Suppressor macrophage treated with lipopolysaccharide for 4 hours (primary cell): ENCODE measurements around the gene CLSTN2.

Source experiments
- DNase-seq: peaks from one replicate; pipeline ENCODE4 v3.0.0-alpha.2; 2020

CLSTN2 gene

GRCh38 chr3:140358686-140359085, 423.7 kb downstream of the CLSTN2 start:
- no peak for DNase-seq

DNA sequence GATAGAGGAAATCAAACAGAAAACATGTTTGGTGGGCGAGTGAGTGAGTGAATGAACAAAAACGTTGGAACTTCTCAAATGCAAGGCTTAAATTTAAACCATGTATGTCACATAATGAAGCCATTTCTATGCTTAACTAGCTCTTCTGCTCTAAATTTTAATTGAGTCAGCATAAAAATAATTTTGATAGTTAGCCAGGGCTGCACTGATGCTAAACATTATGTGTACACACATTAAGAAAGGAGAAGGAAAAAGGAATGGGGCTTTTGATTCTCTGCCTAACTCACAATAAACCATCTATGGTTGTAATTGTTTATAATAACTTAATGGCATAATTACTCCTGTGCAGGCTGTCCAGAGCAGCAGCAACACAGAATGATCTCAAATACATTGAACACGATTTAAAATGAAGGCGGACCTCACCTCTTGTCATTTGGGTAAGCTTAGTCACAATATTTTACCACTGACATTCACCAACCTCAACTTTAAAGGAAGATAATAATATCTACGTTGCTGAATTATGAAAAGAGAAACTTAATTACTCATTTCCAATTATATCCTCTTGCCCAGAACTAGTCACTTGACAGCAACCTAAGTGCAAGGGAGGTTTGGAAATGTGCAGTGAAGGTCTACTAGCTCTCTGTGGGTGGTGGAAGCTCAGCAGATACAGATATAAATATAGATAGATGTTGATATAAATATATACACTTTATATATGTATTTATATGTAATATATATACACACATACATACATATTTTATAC, 424.4 kb downstream of the CLSTN2 start:
- no peak for DNase-seq

DNA sequence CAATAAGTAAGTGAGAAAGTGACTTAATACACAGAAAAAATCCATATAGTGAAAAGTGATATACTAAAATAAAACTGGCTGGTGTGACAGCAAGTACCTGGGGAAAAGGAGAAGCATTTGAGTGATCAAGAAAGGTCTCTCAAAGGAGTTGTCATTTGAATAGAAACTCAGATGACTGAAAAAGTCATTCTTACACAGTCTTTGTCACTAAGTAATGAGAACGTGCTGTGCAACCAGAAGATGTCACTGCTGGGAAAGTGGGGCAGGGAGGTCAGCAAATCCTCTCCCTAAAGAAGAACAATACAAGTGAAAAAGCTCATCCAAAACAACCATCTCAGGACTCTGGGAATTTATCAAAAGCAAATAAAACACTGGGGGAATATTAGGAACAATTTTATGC, 425.3 kb downstream of the CLSTN2 start:
- DNase-seq, result no peak

- DNase-seq, result no peak
Observed at GRCh38 chr3:140363801-140364200, 428.8 kb downstream of the CLSTN2 start.

DNA sequence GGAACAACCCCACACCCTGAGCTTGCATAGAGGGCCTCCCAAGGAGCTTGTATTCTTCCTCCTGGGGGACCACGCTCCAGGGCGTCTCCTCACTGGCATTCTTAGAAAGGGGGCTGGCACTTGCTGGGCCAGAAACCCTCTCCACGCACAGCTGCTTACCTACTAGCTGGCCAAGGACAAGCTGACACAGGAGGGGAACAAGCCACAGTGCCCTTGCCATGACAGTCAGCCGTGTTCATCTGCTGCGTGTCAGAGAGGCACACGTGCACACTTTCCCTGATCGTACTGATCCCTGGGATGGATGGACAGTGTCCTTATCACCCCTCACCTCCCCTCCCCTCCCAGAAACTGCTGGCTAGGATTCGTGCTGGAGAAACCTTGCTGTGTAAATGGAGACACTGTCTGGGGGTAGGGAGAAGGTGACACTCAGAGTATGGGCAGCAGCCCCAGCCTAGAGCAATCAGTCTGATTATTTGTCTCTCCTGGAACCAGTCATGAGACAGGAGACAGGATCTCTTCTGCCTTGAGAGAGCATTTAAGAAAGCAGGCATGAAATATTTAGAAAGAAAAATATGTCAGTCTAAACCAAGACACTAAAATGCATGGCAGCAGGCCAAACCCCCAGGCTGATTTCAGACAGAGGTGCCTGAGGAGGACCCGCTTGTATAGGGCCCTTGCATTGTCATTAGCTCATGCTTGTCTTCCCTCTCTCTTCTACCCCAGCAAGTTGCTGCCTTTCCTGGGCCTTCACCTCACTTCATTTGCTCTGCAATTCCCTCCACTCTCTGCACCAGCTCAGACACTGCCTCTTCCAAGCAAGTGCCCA, 431.1 kb downstream of the CLSTN2 start:
- no peak for DNase-seq

- no peak for DNase-seq
Observed at GRCh38 chr3:140368223-140368811, 433.3 kb downstream of the CLSTN2 start.

DNA sequence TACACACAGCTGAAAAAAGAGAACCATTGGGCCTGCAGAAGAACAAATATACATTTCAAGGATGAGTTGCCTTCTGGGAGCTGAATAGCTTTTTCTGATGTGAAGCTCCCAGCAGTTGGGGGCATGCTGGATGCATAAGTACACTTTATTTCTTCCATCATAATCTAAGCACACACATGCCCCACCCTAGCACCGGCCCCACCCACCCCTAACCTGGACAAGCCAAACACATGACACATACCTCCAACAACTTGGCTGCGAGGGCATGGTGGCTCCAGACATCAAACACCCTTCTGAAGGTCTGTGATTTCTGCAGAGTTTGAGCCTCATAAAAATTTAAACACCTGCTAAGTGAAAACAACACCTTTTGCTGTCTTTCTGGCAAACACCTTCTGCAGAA, 435.7 kb downstream of the CLSTN2 start:
- no peak for DNase-seq

GRCh38 chr3:140373234-140373633, 438.2 kb downstream of the CLSTN2 start:
- no peak for DNase-seq

- DNase-seq, result no peak
Observed at GRCh38 chr3:140375002-140375401, 440.0 kb downstream of the CLSTN2 start.

DNA sequence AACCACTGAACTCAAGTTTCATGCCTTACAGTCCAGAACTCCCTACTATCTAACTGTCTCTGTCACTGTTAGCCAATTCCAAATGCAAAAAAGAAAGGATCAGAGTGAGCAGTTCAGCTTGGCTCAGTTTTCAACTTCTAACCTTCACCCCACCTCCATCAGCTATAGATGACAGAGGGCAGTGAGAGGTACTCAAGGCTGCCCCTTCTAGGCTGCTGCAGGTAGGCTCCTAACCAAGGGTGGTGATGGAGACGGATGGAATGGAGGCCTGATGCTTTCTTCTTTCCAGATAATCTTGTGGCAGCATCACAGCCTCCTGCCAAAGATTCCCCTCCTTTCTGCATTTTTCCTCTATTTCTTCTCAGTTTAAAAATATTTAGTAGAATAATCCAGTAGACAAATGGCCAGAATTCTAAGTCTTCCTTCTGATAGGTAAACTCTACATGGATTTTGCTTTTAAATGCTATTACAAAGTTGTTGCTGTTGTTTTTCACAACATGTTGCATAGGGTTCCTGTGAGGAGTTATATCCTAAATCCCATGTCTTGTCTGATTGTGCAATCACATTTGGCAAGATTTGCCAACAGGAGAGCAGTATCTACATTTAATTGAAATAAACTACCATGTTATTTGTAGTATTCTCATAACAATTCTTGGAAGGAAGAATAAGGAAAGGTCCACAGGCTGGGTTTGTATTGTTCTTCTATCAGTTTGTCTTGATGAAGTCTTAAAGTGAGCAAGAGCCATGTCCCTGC, 441.3 kb downstream of the CLSTN2 start:
- no peak for DNase-seq

- no peak for DNase-seq
Observed at GRCh38 chr3:140377644-140378043, 442.7 kb downstream of the CLSTN2 start.

- no peak for DNase-seq
Observed at GRCh38 chr3:140378571-140379340, 443.8 kb downstream of the CLSTN2 start.

- no peak for DNase-seq
Observed at GRCh38 chr3:140384028-140384771, 449.2 kb downstream of the CLSTN2 start.

DNA sequence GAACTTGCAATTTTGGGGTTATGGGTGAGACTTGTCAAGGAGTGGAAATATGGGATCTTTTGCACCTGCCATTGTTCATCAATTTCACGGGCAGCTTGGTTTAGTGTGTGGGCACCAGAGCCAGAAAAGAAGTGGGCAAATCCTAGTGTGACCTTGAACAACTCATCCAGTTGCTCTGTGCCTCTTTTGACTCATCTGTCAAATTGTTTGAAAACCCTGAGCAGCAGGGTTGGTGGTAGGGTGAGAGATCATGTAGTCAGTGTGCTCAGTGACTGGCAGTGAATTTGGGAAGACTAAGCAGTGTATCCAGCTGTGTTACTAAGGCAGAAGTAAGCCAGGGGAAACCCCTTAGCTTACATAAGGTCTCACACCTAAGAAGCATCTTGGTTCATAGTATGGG, 449.9 kb downstream of the CLSTN2 start:
- no peak for DNase-seq

DNA sequence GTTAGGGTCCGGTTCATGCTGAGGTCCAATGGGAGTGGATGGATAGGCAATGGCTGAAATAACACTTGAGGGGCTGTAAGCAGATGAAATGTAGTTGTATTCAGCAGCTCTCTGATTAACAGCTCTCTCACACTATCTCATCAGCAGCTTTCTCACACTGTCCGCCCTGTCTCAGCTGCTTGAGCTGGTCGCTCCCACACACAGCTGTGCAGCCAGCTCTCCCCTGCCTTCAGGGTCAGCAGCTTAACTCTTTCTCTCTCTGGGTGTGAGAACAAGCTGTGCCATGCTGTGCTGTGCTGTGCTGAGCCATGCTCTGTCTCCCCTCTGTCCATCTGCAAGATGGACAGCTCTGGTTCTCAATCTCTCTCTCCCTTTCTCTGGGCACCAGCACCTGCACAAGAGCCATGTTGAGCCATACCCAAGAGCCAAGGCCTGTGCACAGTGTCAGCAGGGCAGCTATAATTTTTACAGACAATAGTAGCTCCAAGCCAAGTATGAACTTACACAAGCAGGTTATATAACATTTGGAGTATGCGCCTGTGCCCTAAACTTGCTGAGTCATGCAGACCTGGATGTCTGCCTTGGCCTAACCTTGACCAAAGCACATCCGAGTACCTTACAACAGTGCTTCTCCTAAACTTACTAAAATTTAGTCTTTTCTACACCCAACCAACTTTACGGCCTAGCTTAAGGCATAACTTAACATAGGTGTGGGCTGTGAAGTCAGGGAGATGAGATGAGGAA, 451.5 kb downstream of the CLSTN2 start:
- no peak for DNase-seq

DNA sequence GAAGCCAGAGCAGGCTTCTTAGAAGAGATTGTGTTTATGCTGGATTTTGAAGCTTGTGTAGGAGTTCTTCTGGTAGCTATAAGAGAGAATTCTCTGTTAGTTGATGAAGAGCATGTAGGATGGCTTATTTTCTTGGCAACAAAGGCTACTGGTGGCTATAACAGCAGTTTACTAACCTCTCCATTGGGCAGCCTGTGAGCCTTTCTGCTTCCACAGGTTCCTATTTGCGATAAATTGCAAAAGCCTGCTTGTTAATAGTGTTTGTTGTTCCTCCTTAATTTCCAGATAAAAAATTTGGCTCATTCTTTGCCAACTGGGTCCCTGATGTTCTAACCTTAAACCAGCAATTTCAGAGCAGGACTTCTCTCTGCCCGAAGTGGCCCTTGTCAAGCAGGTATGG, 452.3 kb downstream of the CLSTN2 start:
- no peak for DNase-seq

GRCh38 chr3:140388202-140388922, 453.4 kb downstream of the CLSTN2 start:
- no peak for DNase-seq

- no peak for DNase-seq
Observed at GRCh38 chr3:140391061-140391460, 456.1 kb downstream of the CLSTN2 start.

DNA sequence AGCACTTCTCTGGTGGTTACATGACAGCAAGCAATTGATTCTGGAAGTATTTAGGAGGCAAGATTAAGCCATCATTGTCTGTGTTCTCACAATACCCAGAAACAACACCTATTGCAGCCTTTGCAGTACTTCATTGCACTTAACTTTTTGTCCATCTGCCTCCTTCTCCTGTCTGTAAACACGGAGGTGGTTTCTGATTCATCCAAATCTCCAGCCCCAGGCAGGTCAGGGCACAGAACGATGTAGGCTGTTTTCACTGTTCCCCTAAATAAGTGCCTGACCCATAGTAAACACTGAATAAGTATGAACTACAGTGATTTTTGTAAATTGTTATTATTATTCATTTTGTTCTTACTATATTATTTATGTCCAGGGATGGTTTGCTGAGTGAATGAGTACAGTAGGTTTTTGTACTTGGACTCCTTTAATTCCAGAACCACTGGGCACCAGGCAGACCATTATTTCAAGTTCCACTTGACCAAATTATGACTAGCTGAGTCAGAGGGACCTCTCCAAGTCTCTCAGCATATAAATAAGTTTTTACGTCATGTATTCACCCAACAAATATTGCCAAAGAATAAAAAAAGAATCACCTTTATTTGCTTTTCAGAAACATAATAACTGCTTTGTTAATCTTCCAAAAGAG, 459.6 kb downstream of the CLSTN2 start:
- DNase-seq, result no peak
